Pancreas (tissue), 10 donors: ENCODE measurements around the gene IMPG2. TPM values are rescaled to one million over a fixed set of nuclear protein-coding genes. Genes with fewer than 3 reads are reported as not detected.

Experiments
- ATAC-seq, 4 donors: fragments of 200-7000 bp; cut with Tn5 transposase; one replicate each; pipeline versions ENCODE4 v1.8.0 to v1.9.1; 2020; ENCODE audit warnings: mild to moderate bottlenecking in 4 of 4, moderate library complexity in 4 of 4
- DNase-seq, 6 donors: peaks; one replicate each; pipeline ENCODE4 v3.0.0-alpha.2; 2020
- FAIRE-seq: peaks from 2 replicates; lab custom pipeline; 2012; peaks lifted over from hg19 to GRCh38; lab: Jason Lieb, UNC
- H3K27ac ChIP-seq, 4 donors: fragments of 200-600 bp; sonication (generic); 1 replicate in 3 of 4; 2 replicates in 1 of 4; pipeline versions ENCODE4 v1.5.0 to v1.8.0; 2020
- H3K27me3 ChIP-seq, 4 donors: fragments of 200-600 bp; one replicate each; pipeline ENCODE4 v1.8.0; 2021
- H3K36me3 ChIP-seq, 3 donors: fragments of 200-600 bp; sonication (generic) in 1 of 3; one replicate each; pipeline versions ENCODE4 v1.5.0 to v1.8.0; 2020 to 2021
- H3K4me1 ChIP-seq, 3 donors: fragments of 200-600 bp; one replicate each; pipeline ENCODE4 v1.8.0; 2021
- H3K4me3 ChIP-seq, 4 donors: fragments of 200-600 bp; sonication (generic) in 2 of 4; one replicate each; pipeline versions ENCODE4 v1.5.0 to v1.8.0; 2020 to 2021
- H3K9me3 ChIP-seq, 4 donors: fragments of 200-600 bp; one replicate each; pipeline ENCODE4 v1.8.0; 2021
- WGBS, 2 donors: extraction: QIAGEN DNeasy Blood & Tissue Kit; methylation state at CpG; one replicate each; pipeline ENCODE4 v1.1.7; 2013; 5-methylcytosine and 5-hydroxymethylcytosine counted together
- intact Hi-C, 3 donors: fragments of 100-400 bp; cut with DNase I; formaldehyde crosslinking; loops; one replicate each; pipeline versions ENCODE4 v1.11.1 to v1.14.2; 2022
- polyA plus RNA-seq, 2 donors: library from polyadenylated mRNA; stranded (reverse); fragments of 200-250 nt; gene quantifications; one replicate each; pipeline ENCODE4 v1.2.3, GENCODE V29; 2013
- total RNA-seq, 6 donors: library from RNA; stranded (reverse); fragmentation: NEBNext Ultra II Directional in 4 of 6; extraction: Animal tissue kit (Norgen Biotek cat#: 25700) in 4 of 6; gene quantifications; one replicate each; pipeline versions ENCODE4 v1.2.1 to v1.2.4, GENCODE V29; 2021 to 2023
- TF ChIP-seq, protein P1 (sequence below), 4 donors: fragments of 200-600 bp; sonication (generic) in 3 of 4; IDR thresholded peaks; one replicate each; pipeline versions ENCODE4 v1.5.0 to v1.8.0; 2021; ENCODE audit warnings: antibody characterized with exemption in 4 of 4
- donor health status: healthy with polysubstance abuse.
- donor health status: DM: no; HTN: no; CAD: no; lungs with moderate emphysema.
- donor health status: DM: no; HTN: no; CAD: no.
- donor health status: control.
- donor health status: control.
- donor health status: Bipolar disorder and iron deficiency.
- donor health status: DM: yes; HTN: yes; CAD: no.
- donor health status: DM: no; HTN: no; CAD: no.
- donor health status: DM: no; HTN: no; CAD: no.
- donor health status: DM: yes; HTN: yes; CAD: no.

The IMPG2 gene
- total RNA-seq (under 1 TPM; 0.04 to 0.19 (median 0.09) TPM), polyA plus RNA-seq (under 1 TPM; 0.04 to 0.14 TPM)

DNA sequence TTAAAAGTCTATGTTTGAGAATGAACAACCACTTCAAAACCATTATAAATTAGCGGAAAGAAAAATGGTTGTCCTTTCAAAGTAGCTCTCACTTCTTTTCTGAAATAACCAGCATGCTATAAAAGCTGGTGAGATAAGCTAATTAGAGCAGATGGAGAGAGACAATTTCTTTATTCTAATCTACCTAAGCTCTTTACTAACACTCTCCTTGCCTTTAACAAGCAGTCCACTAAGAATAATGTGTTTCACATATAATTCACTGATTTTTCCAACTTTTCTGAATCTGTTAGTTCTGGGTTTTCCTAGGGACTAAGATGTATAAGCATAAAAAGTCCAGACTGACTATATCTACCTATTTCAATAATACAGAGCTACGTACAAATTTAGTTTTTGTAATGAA is at the start of gene IMPG2:
Gene IMPG2, minus strand, starts transcription at position 101 of the 400 bp plus-strand sequence. CDS start 203 bp downstream, outside the sequence.
- ATAC-seq: no peak
- no peak for FAIRE-seq
- WGBS, 2 donors: 93 to 98% methylated on average over 2 of the region's 2 CpGs
- TF ChIP-seq, protein P1, sequence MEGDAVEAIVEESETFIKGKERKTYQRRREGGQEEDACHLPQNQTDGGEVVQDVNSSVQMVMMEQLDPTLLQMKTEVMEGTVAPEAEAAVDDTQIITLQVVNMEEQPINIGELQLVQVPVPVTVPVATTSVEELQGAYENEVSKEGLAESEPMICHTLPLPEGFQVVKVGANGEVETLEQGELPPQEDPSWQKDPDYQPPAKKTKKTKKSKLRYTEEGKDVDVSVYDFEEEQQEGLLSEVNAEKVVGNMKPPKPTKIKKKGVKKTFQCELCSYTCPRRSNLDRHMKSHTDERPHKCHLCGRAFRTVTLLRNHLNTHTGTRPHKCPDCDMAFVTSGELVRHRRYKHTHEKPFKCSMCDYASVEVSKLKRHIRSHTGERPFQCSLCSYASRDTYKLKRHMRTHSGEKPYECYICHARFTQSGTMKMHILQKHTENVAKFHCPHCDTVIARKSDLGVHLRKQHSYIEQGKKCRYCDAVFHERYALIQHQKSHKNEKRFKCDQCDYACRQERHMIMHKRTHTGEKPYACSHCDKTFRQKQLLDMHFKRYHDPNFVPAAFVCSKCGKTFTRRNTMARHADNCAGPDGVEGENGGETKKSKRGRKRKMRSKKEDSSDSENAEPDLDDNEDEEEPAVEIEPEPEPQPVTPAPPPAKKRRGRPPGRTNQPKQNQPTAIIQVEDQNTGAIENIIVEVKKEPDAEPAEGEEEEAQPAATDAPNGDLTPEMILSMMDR (IDR thresholded peaks at IDR 0.05): no peak
- no peaks in the 10 kb centered on the region for H3K27me3 ChIP-seq
- no peaks in the 10 kb centered on the region for H3K9me3 ChIP-seq
- no peak for DNase-seq
- H3K36me3 ChIP-seq: peaks cover 0 to 4% (median 0%) of the 10 kb centered on the region in 3 donors
- H3K27ac ChIP-seq: no peak within 1 kb of the TSS
- H3K4me3 ChIP-seq: no peak within 1 kb of the TSS
- no peaks in the 10 kb centered on the region for H3K4me1 ChIP-seq
- intact Hi-C loops: no loop called here

- FAIRE-seq: no peak
- Histone ChIP-seq H3K27ac (no peak overlapping the region), H3K4me3 (no peak overlapping the region), H3K36me3 (no peaks in the 10 kb centered on the region), H3K9me3 (no peaks in the 10 kb centered on the region), H3K4me1 (no peaks in the 10 kb centered on the region), H3K27me3 (no peaks in the 10 kb centered on the region)
- no peak for DNase-seq
- TF ChIP-seq, protein P1 (IDR thresholded peaks at IDR 0.05): no peak
- no peak for ATAC-seq
- WGBS, 2 donors: 93 to 95% methylated on average over 2 of the region's 2 CpGs
- intact Hi-C loops: no loop called here
Observed at GRCh38 chr3:101362406-101362805, 42.0 kb upstream of the IMPG2 start.

- Histone ChIP-seq H3K4me1 (no peaks in the 10 kb centered on the region), H3K9me3 (no peaks in the 10 kb centered on the region), H3K27me3 (no peaks in the 10 kb centered on the region), H3K27ac (no peak overlapping the region), H3K36me3 (no peaks in the 10 kb centered on the region), H3K4me3 (no peak overlapping the region)
- ATAC-seq (no peak), DNase-seq (no peak), FAIRE-seq (no peak)
- intact Hi-C loops: no loop called here
- TF ChIP-seq, protein P1 (IDR thresholded peaks at IDR 0.05): no peak
- WGBS, 2 donors: 91 to 97% methylated on average over 1 of the region's 1 CpG
Observed at GRCh38 chr3:101351829-101352228, 31.5 kb upstream of the IMPG2 start.

- Histone ChIP-seq H3K27me3 (no peaks in the 10 kb centered on the region), H3K9me3 (no peaks in the 10 kb centered on the region), H3K4me3 (no peak overlapping the region), H3K4me1 (no peaks in the 10 kb centered on the region), H3K36me3 (peaks cover 0 to 7% (median 0%) of the 10 kb centered on the region in 3 donors), H3K27ac (no peak overlapping the region)
- TF ChIP-seq, protein P1 (IDR thresholded peaks at IDR 0.05): no peak
- intact Hi-C loops: no loop called here
- WGBS, 2 donors: 49 to 76% methylated on average over 2 of the region's 2 CpGs
- no peak for DNase-seq
- no peak for FAIRE-seq
- no peak for ATAC-seq
Observed at GRCh38 chr3:101340591-101340990, 20.2 kb upstream of the IMPG2 start.

- Histone ChIP-seq H3K4me1 (no peaks in the 10 kb centered on the region), H3K27ac (no peak overlapping the region), H3K9me3 (no peaks in the 10 kb centered on the region), H3K27me3 (no peaks in the 10 kb centered on the region), H3K4me3 (no peak overlapping the region), H3K36me3 (peaks cover 0 to 7% (median 0%) of the 10 kb centered on the region in 3 donors)
- intact Hi-C loops: no loop called here
- TF ChIP-seq, protein P1 (IDR thresholded peaks at IDR 0.05): no peak
- 79 to 88% methylated on average over 7 of the region's 7 CpGs for WGBS, 2 donors
- no peak for DNase-seq
- FAIRE-seq: no peak
- ATAC-seq: no peak
Observed at GRCh38 chr3:101333883-101334282, 13.5 kb upstream of the IMPG2 start.
